WTC11 (cell line): ENCODE data around the gene GTPBP6. TPM values are rescaled to one million over a fixed set of nuclear protein-coding genes. Genes with fewer than 3 reads are reported as not detected.

ENCODE experiments used
- ATAC-seq: fragments of 200-7000 bp; cut with Tn5 transposase; 2 replicates; pipeline ENCODE4 v1.10.0; 2021; ENCODE audit warnings: mild to moderate bottlenecking, moderate library complexity
- CTCF ChIA-PET: fragments of 300-600 bp; sonication (Branson Sonifier 250); formaldehyde crosslinking; loops from one replicate; lab custom pipeline; 2021; ENCODE audit warnings: antibody characterized with exemption; lab: Charles Lee
- POLR2A ChIA-PET: fragments of 350-600 bp; sonication (Branson Sonifier 250); formaldehyde crosslinking; loops from one replicate; lab custom pipeline; 2021; ENCODE audit warnings: antibody characterized with exemption; lab: Charles Lee
- DNase-seq: peaks from one replicate; pipeline ENCODE4 v3.0.0; 2021; ENCODE audit warnings: low spot score
- H3K27ac Mint-ChIP-seq: 2 replicates; pipeline ENCODE4 v1.8.0; 2021; ENCODE audit warnings: mixed read lengths
- H3K27me3 Mint-ChIP-seq: 2 replicates; pipeline ENCODE4 v1.8.0; 2021; ENCODE audit warnings: low read depth, mild to moderate bottlenecking, moderate library complexity, mixed read lengths
- H3K36me3 Mint-ChIP-seq: 2 replicates; pipeline ENCODE4 v1.8.0; 2021; ENCODE audit warnings: mixed read lengths
- H3K4me1 Mint-ChIP-seq: 2 replicates; pipeline ENCODE4 v1.8.0; 2022; ENCODE audit warnings: mixed read lengths
- H3K4me3 Mint-ChIP-seq: 2 replicates; pipeline ENCODE4 v1.8.0; 2021; ENCODE audit warnings: mild to moderate bottlenecking, moderate library complexity, mixed read lengths
- H3K9me3 Mint-ChIP-seq: 2 replicates; pipeline ENCODE4 v1.8.0; 2021; ENCODE audit warnings: mixed read lengths
- CREB1 ChIP-seq: sonication (generic); formaldehyde crosslinking; IDR thresholded peaks from 2 replicates; pipeline ENCODE4 v1.8.0; 2023; ENCODE audit warnings: mild to moderate bottlenecking, missing genetic modification reagents
- ESRRA ChIP-seq: sonication (generic); formaldehyde crosslinking; IDR thresholded peaks from 2 replicates; pipeline ENCODE4 v1.8.1; 2022; ENCODE audit warnings: mild to moderate bottlenecking, missing genetic modification reagents, borderline replicate concordance
- ETV6 ChIP-seq: sonication (generic); formaldehyde crosslinking; IDR thresholded peaks from 2 replicates; pipeline ENCODE4 v1.8.1; 2022; ENCODE audit warnings: mild to moderate bottlenecking, missing genetic modification reagents
- FOXP1 ChIP-seq: sonication (generic); formaldehyde crosslinking; IDR thresholded peaks from 2 replicates; pipeline ENCODE4 v1.8.0; 2022; ENCODE audit warnings: missing genetic modification reagents, mild to moderate bottlenecking, moderate library complexity, borderline replicate concordance
- GABPB1 ChIP-seq: sonication (generic); formaldehyde crosslinking; IDR thresholded peaks from 2 replicates; pipeline ENCODE4 v1.8.1; 2023; ENCODE audit warnings: mild to moderate bottlenecking, missing genetic modification reagents
- GRHL2 ChIP-seq: fragments of 250-450 bp; sonication (Bioruptor Pico); IDR thresholded peaks from 2 replicates; pipeline ENCODE4 v1.8.0; 2022; ENCODE audit warnings: mild to moderate bottlenecking, moderate library complexity; ENCODE audit not compliant: insufficient replicate concordance, severe bottlenecking
- JUN ChIP-seq: sonication (generic); formaldehyde crosslinking; IDR thresholded peaks from 2 replicates; pipeline ENCODE4 v1.8.0; 2023; ENCODE audit warnings: mild to moderate bottlenecking, missing genetic modification reagents
- NFATC4 ChIP-seq: fragments of 250-450 bp; sonication (Bioruptor Pico); IDR thresholded peaks from 2 replicates; pipeline ENCODE4 v1.9.0; 2021; ENCODE audit warnings: mild to moderate bottlenecking
- NFYB ChIP-seq: sonication (generic); formaldehyde crosslinking; conservative IDR thresholded peaks from 2 replicates; pipeline ENCODE4 v1.8.0; 2022; ENCODE audit warnings: low read depth, missing genetic modification reagents
- NR1H2 ChIP-seq: sonication (generic); formaldehyde crosslinking; IDR thresholded peaks from 2 replicates; pipeline ENCODE4 v1.9.0; 2021; ENCODE audit warnings: mild to moderate bottlenecking, moderate library complexity, missing genetic modification reagents
- TEAD1 ChIP-seq: sonication (generic); formaldehyde crosslinking; IDR thresholded peaks from 2 replicates; pipeline ENCODE4 v1.8.0; 2022; ENCODE audit warnings: mild to moderate bottlenecking, missing genetic modification reagents
- TEAD4 ChIP-seq: sonication (generic); formaldehyde crosslinking; IDR thresholded peaks from 2 replicates; pipeline ENCODE4 v1.8.0; 2022; ENCODE audit warnings: mild to moderate bottlenecking, missing genetic modification reagents
- ZNF121 ChIP-seq: sonication (generic); formaldehyde crosslinking; IDR thresholded peaks from 2 replicates; pipeline ENCODE4 v1.8.0; 2023; ENCODE audit warnings: missing genetic modification reagents
- ZNF138 ChIP-seq: sonication (generic); formaldehyde crosslinking; conservative IDR thresholded peaks from 2 replicates; pipeline ENCODE4 v1.8.1; 2022; ENCODE audit warnings: mild to moderate bottlenecking, moderate library complexity, missing genetic modification reagents
- ZNF671 ChIP-seq: fragments of 250-450 bp; sonication (Bioruptor Pico); IDR thresholded peaks from 2 replicates; pipeline ENCODE4 v1.8.0; 2021; ENCODE audit warnings: mild to moderate bottlenecking
- total RNA-seq: library from RNA; stranded (reverse); gene quantifications from 3 replicates; pipeline ENCODE4 v1.2.3, GENCODE V29; 2021
- TF ChIP-seq, protein P1 (sequence below): fragments of 250-450 bp; sonication (Bioruptor Pico); IDR thresholded peaks from 2 replicates; pipeline ENCODE4 v1.9.0; 2021; ENCODE audit warnings: mild to moderate bottlenecking
- TF ChIP-seq, protein P2 (sequence below): sonication (generic); formaldehyde crosslinking; IDR thresholded peaks from 2 replicates; pipeline ENCODE4 v1.8.0; 2022; ENCODE audit warnings: mild to moderate bottlenecking, missing genetic modification reagents
- TF ChIP-seq, protein P3 (sequence below): sonication (generic); formaldehyde crosslinking; IDR thresholded peaks from 2 replicates; pipeline ENCODE4 v1.8.0; 2023; ENCODE audit warnings: missing genetic modification reagents
- TF ChIP-seq, protein P4 (sequence below): fragments of 250-450 bp; sonication (Bioruptor Pico); IDR thresholded peaks from 2 replicates; pipeline ENCODE4 v1.9.0; 2021; ENCODE audit warnings: moderate library complexity, mild to moderate bottlenecking, inconsistent platforms, borderline replicate concordance
- TF ChIP-seq, protein P5 (sequence below): fragments of 250-450 bp; sonication (Bioruptor Pico); IDR thresholded peaks from 2 replicates; pipeline ENCODE4 v1.8.0; 2021; ENCODE audit warnings: mild to moderate bottlenecking
- TF ChIP-seq, protein P6 (sequence below): sonication (generic); formaldehyde crosslinking; IDR thresholded peaks from 2 replicates; pipeline ENCODE4 v1.8.1; 2023; ENCODE audit warnings: mild to moderate bottlenecking, missing genetic modification reagents

Gene GTPBP6
- total RNA-seq, 1 experiment from 2014 or later = 63.9 TPM

DNA sequence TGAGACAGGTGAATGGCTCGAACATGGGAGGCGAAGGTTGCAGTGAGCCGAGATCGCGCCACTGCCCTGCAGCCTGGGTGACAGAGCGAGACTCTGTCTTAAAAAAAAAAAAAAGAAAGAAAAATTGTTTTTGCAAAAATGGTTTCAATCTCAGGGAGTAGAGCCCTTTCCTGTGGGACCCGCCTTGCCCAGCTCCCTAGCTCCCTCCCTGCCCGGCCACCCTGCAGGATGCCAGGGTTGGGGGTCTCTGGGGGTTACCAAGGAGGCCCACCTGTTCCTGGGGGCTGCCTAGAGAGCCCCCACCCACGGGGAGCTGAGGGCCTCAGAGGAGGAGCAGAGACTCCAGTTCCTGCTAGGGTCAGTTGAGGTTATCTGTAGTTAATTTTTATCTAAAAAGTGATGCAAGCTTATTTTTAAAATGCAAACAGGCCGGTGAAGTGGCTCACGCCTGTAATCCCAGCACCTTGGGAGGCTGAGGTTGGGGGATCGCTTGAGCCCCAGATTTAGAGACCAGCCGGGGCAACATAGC lies 56.2 kb downstream of the GTPBP6 start:
- CTCF ChIA-PET = no interaction called here
- H3K9me3 Mint-ChIP-seq = no peaks in the 10 kb centered on the region
- H3K4me1 Mint-ChIP-seq = peaks cover 10% of the 10 kb centered on the region
- H3K27ac Mint-ChIP-seq = no peak overlapping the region
- TF ChIP-seq GABPB1 = peak; percentile 93
- TF ChIP-seq, protein P1, sequence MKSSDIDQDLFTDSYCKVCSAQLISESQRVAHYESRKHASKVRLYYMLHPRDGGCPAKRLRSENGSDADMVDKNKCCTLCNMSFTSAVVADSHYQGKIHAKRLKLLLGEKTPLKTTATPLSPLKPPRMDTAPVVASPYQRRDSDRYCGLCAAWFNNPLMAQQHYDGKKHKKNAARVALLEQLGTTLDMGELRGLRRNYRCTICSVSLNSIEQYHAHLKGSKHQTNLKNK (CRISPR knock-in tag) = no peak
- H3K36me3 Mint-ChIP-seq = no peaks in the 10 kb centered on the region
- DNase-seq (peak; percentile 3), ATAC-seq (no peak)
- POLR2A ChIA-PET = no interaction called here
- H3K27me3 Mint-ChIP-seq = no peaks in the 10 kb centered on the region
- no peak overlapping the region for H3K4me3 Mint-ChIP-seq

DNA sequence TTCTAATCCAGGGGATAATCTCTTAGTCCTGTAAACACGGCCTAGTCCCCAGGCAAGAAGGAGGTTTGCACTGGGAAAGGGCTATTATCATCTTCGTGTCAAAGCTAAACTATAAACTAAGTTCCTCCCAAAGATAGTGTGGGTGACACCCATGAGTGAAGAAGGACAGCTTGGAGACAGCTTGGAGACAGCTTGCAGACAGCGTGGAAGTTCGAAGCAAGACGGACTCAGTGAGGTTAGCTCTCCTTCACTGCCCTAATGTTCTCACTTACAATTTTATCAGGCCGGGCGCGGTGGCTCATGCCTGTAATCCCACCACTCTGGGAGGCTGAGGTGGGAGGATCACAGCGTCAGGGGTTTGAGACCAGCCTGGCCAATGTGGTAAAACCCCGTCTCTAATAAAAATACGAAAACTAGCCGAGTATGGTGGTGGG lies 56.7 kb downstream of the GTPBP6 start:
- POLR2A ChIA-PET = no interaction called here
- CTCF ChIA-PET = no interaction called here
- TF ChIP-seq GRHL2 (no peak), ESRRA (CRISPR knock-in tag) (no peak), ETV6 (CRISPR knock-in tag) (no peak), TEAD4 (CRISPR knock-in tag) (no peak), NFATC4 (CRISPR knock-in tag) (no peak), NFYB (CRISPR knock-in tag) (no peak), FOXP1 (no peak), NR1H2 (no peak), TEAD1 (CRISPR knock-in tag) (no peak)
- TF ChIP-seq, protein P2, sequence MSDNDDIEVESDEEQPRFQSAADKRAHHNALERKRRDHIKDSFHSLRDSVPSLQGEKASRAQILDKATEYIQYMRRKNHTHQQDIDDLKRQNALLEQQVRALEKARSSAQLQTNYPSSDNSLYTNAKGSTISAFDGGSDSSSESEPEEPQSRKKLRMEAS (CRISPR knock-in tag) = no peak
- TF ChIP-seq, protein P3, sequence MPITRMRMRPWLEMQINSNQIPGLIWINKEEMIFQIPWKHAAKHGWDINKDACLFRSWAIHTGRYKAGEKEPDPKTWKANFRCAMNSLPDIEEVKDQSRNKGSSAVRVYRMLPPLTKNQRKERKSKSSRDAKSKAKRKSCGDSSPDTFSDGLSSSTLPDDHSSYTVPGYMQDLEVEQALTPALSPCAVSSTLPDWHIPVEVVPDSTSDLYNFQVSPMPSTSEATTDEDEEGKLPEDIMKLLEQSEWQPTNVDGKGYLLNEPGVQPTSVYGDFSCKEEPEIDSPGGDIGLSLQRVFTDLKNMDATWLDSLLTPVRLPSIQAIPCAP = no peak
- Mint-ChIP-seq H3K9me3 (no peaks in the 10 kb centered on the region), H3K4me1 (peaks cover 10% of the 10 kb centered on the region), H3K27ac (no peak overlapping the region), H3K27me3 (no peaks in the 10 kb centered on the region), H3K36me3 (no peaks in the 10 kb centered on the region), H3K4me3 (no peak overlapping the region)
- ATAC-seq = no peak
- peak; percentile 7 for DNase-seq

DNA sequence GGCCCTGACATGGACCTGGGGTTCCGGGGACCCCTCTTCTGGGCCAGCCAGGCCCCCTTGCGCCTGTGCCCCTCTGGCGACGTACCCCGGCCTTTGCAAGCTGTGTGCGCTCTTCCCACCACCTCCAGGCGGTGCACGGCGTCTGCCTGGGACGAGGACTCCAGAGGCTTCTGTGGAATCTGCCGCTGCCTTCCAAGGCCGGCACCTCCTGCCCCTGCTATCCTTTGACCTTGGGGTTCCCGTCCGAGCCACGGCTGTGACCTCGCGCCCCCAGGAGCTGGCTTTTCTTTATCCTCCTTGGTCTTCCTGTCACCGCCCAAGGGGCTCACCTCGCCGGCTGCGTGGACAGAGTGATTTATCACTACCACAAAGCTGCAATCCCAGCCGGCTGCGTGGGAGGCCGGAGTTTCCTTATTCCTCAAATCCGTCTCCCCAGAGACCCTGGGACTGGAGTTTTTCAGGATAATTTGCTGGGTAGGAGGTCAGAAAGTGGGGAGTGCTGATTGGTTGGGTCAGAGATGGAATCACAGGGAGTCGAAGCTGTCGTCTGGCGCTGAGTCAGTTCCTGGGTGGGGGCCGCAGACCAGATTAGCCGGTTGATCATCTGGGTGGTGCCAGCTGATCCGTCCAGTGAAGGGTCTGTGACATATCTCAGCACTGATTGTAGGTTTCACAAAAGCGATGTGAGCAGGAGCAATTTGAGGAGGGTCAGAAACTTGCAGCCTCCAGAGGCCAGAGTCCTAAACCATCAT lies 57.3 kb downstream of the GTPBP6 start:
- Mint-ChIP-seq H3K9me3 (no peaks in the 10 kb centered on the region), H3K4me1 (peaks cover 10% of the 10 kb centered on the region), H3K4me3 (no peak overlapping the region), H3K27ac (no peak overlapping the region), H3K27me3 (no peaks in the 10 kb centered on the region), H3K36me3 (no peaks in the 10 kb centered on the region)
- 0 out of 2 replicates have a peak, but pooled peaks have one; percentile 12 for TF ChIP-seq GABPB1
- TF ChIP-seq, protein P4, sequence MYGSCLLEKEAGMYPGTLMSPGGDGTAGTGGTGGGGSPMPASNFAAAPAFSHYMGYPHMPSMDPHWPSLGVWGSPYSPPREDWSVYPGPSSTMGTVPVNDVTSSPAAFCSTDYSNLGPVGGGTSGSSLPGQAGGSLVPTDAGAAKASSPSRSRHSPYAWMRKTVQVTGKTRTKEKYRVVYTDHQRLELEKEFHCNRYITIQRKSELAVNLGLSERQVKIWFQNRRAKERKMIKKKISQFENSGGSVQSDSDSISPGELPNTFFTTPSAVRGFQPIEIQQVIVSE = no peak
- peak; percentile 68 for ATAC-seq
- peak; percentile 5 for DNase-seq
- CTCF ChIA-PET = no interaction called here
- POLR2A ChIA-PET = no interaction called here

DNA sequence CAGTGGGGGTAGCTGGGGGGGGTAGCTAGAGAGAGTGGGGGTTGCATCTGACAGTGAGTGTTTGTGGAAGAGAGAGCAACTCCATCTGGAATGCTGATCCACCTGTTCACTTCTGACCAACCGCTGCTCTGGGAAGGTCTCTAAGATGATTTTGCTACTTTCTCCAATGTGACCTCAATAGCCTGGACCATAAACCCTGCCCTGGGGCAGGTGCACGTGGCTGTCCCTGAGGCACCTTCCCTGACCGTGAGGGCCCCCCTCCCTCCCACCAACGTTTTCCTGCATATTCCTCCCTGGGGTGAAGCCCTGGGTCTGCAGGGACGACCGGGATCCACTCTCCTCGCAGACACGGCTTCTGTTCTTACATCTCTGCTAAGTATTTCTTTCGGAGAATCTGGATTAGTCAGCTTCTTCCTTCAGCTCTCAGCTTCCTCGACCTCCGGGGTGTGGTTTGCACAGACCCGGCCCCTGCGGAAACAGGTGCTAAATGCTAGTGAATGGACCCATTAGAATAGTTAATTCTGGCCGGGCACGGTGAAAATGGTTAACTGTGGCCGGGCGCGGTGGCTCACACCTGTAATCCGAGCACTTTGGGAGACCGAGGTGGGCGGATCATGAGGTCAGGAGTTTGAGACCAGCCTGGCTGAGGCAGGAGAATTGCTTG lies 58.8 kb downstream of the GTPBP6 start:
- POLR2A ChIA-PET = no interaction called here
- no peaks in the 10 kb centered on the region for H3K36me3 Mint-ChIP-seq
- H3K9me3 Mint-ChIP-seq = no peaks in the 10 kb centered on the region
- ATAC-seq (peak; percentile 37), DNase-seq (no peak)
- H3K4me3 Mint-ChIP-seq = peak overlapping the region; percentile 34; the same call in 1 of the 2 replicates
- no peaks in the 10 kb centered on the region for H3K27me3 Mint-ChIP-seq
- H3K27ac Mint-ChIP-seq = no peak overlapping the region
- TF ChIP-seq GRHL2 = no peak
- no peak for TF ChIP-seq ZNF671
- no peak for TF ChIP-seq CREB1
- no peak for TF ChIP-seq TEAD4 (CRISPR knock-in tag)
- TF ChIP-seq, protein P5, sequence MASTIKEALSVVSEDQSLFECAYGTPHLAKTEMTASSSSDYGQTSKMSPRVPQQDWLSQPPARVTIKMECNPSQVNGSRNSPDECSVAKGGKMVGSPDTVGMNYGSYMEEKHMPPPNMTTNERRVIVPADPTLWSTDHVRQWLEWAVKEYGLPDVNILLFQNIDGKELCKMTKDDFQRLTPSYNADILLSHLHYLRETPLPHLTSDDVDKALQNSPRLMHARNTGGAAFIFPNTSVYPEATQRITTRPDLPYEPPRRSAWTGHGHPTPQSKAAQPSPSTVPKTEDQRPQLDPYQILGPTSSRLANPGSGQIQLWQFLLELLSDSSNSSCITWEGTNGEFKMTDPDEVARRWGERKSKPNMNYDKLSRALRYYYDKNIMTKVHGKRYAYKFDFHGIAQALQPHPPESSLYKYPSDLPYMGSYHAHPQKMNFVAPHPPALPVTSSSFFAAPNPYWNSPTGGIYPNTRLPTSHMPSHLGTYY (CRISPR knock-in tag) = no peak
- TF ChIP-seq, protein P6, sequence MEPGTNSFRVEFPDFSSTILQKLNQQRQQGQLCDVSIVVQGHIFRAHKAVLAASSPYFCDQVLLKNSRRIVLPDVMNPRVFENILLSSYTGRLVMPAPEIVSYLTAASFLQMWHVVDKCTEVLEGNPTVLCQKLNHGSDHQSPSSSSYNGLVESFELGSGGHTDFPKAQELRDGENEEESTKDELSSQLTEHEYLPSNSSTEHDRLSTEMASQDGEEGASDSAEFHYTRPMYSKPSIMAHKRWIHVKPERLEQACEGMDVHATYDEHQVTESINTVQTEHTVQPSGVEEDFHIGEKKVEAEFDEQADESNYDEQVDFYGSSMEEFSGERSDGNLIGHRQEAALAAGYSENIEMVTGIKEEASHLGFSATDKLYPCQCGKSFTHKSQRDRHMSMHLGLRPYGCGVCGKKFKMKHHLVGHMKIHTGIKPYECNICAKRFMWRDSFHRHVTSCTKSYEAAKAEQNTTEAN (CRISPR knock-in tag) = no peak
- TF ChIP-seq JUN (CRISPR knock-in tag) = no peak
- TF ChIP-seq, protein P2 (CRISPR knock-in tag) = no peak
- no peak for TF ChIP-seq ZNF121 (CRISPR knock-in tag)
- TF ChIP-seq ZNF138 (CRISPR knock-in tag) = no peak
- peaks cover 10% of the 10 kb centered on the region for H3K4me1 Mint-ChIP-seq
- CTCF ChIA-PET = no interaction called here
